Activated B cell treated with CpG ODN at 0.5 μM for 24 hours (primary cell): ENCODE data around the gene TRAF3. TPM values are rescaled to one million over a fixed set of nuclear protein-coding genes. Genes with fewer than 3 reads are reported as not detected.
A peak's percentile ranks its signal among the peaks of the same experiment; 100 is the strongest.

Experiments used
- ATAC-seq: fragments of 200-7000 bp; cut with Tn5 transposase; one replicate; pipeline ENCODE4 v1.10.0; 2021; ENCODE audit warnings: low read depth, mild to moderate bottlenecking, moderate library complexity
- CTCF ChIA-PET: fragments of 350-600 bp; sonication (Branson Sonifier 250); formaldehyde crosslinking; loops from one replicate; lab custom pipeline; 2021; ENCODE audit warnings: antibody characterized with exemption; lab: Charles Lee
- POLR2A ChIA-PET: fragments of 350-600 bp; sonication (Branson Sonifier 250); formaldehyde crosslinking; loops from one replicate; lab custom pipeline; 2021; ENCODE audit warnings: antibody characterized with exemption; lab: Charles Lee
- DNase-seq: peaks from one replicate; pipeline ENCODE4 v3.0.0; 2022
- H3K27ac Mint-ChIP-seq: one replicate; pipeline ENCODE4 v1.8.0; 2020; ENCODE audit warnings: mixed read lengths
- H3K27me3 Mint-ChIP-seq: one replicate; pipeline ENCODE4 v1.8.0; 2021; ENCODE audit warnings: mixed read lengths
- H3K36me3 Mint-ChIP-seq: one replicate; pipeline ENCODE4 v1.8.0; 2021; ENCODE audit warnings: low read depth, mixed read lengths
- H3K4me1 Mint-ChIP-seq: one replicate; pipeline ENCODE4 v1.8.0; 2021; ENCODE audit warnings: mixed read lengths
- H3K4me3 Mint-ChIP-seq: one replicate; pipeline ENCODE4 v1.8.0; 2020; ENCODE audit warnings: mild to moderate bottlenecking, mixed read lengths
- H3K9me3 Mint-ChIP-seq: one replicate; pipeline ENCODE4 v1.8.0; 2020; ENCODE audit warnings: mixed read lengths
- CTCF ChIP-seq: fragments of 200-600 bp; IDR thresholded peaks from one replicate; pipeline ENCODE4 v1.8.0; 2022; ENCODE audit warnings: antibody characterized with exemption, mild to moderate bottlenecking
- intact Hi-C: fragments of 100-400 bp; cut with micrococcal nuclease; formaldehyde crosslinking; loops from one replicate; pipeline ENCODE4 v1.15.1; 2024
- total RNA-seq: library from RNA; stranded (reverse); gene quantifications from 2 replicates; pipeline ENCODE4 v1.2.3, GENCODE V29; 2022

TRAF3 gene
- total RNA-seq, 1 donor from 2014 or later = 120 TPM

GRCh38 chr14:102949062-102949800 lies 172.0 kb downstream of the TRAF3 start:
- CTCF ChIA-PET = no interaction called here
- H3K4me3 Mint-ChIP-seq = peak overlapping the region; percentile 36

GRCh38 chr14:102949801-102950451 lies 172.7 kb downstream of the TRAF3 start:
- peak overlapping the region; percentile 36 for H3K4me3 Mint-ChIP-seq
- intact Hi-C loops = loop anchor here (1.0 kb wide), 2 partner anchors 22 to 49 kb away; no protein-coding TSS in a partner anchor

More at GRCh38 chr14:102949062-102949800, 172.0 kb downstream of the TRAF3 start:
- Mint-ChIP-seq H3K4me1 (peaks cover 32% of the 10 kb centered on the region), H3K36me3 (peaks cover 64% of the 10 kb centered on the region), H3K27me3 (no peaks in the 10 kb centered on the region), H3K9me3 (no peaks in the 10 kb centered on the region), H3K27ac (peak overlapping the region; percentile 65)
- no peak for TF ChIP-seq CTCF
- POLR2A ChIA-PET = interaction anchor here (0.9 to 1.2 kb wide), 2 partner anchors 52 to 385 kb away, joined by 3 read pairs; partner anchors contain the start of gene EIF5
- DNase-seq (peak; percentile 57), ATAC-seq (peak; percentile 87)
- intact Hi-C loops = loop anchor here (1.0 kb wide), 2 partner anchors 21 to 48 kb away; no protein-coding TSS in a partner anchor

GRCh38 chr14:102951034-102951433 lies 173.8 kb downstream of the TRAF3 start:
- TF ChIP-seq CTCF = no peak
- ChIA-PET CTCF (no interaction called here), POLR2A (no interaction called here)
- intact Hi-C loops = no loop called here
- Mint-ChIP-seq H3K27me3 (no peaks in the 10 kb centered on the region), H3K36me3 (peaks cover 64% of the 10 kb centered on the region), H3K27ac (no peak overlapping the region), H3K4me3 (no peak overlapping the region), H3K4me1 (peaks cover 32% of the 10 kb centered on the region), H3K9me3 (no peaks in the 10 kb centered on the region)
- ATAC-seq (no peak), DNase-seq (no peak)

More at GRCh38 chr14:102949801-102950451, 172.7 kb downstream of the TRAF3 start:
- H3K36me3 Mint-ChIP-seq = peaks cover 68% of the 10 kb centered on the region
- ATAC-seq (no peak), DNase-seq (no peak)
- TF ChIP-seq CTCF = no peak
- H3K27me3 Mint-ChIP-seq = no peaks in the 10 kb centered on the region
- POLR2A ChIA-PET = interaction anchor here (0.9 to 1.2 kb wide), 2 partner anchors 53 to 384 kb away, joined by 3 read pairs; partner anchors contain the start of gene EIF5
- no peaks in the 10 kb centered on the region for H3K9me3 Mint-ChIP-seq
- CTCF ChIA-PET = no interaction called here
- H3K4me1 Mint-ChIP-seq = peaks cover 32% of the 10 kb centered on the region
- peak overlapping the region; percentile 65 for H3K27ac Mint-ChIP-seq

- Mint-ChIP-seq H3K4me3 (no peak overlapping the region), H3K4me1 (peaks cover 24% of the 10 kb centered on the region), H3K36me3 (peaks cover 65% of the 10 kb centered on the region), H3K9me3 (no peaks in the 10 kb centered on the region), H3K27ac (no peak overlapping the region), H3K27me3 (no peaks in the 10 kb centered on the region)
- ChIA-PET CTCF (no interaction called here), POLR2A (no interaction called here)
- DNase-seq (no peak), ATAC-seq (no peak)
- no peak for TF ChIP-seq CTCF
- intact Hi-C loops = no loop called here
Measured at GRCh38 chr14:102951799-102952198, 174.6 kb downstream of the TRAF3 start.

GRCh38 chr14:102952276-102952675 lies 175.0 kb downstream of the TRAF3 start:
- TF ChIP-seq CTCF = no peak
- Mint-ChIP-seq H3K36me3 (peaks cover 64% of the 10 kb centered on the region), H3K4me1 (peaks cover 19% of the 10 kb centered on the region), H3K4me3 (no peak overlapping the region), H3K27me3 (no peaks in the 10 kb centered on the region), H3K27ac (no peak overlapping the region), H3K9me3 (no peaks in the 10 kb centered on the region)
- intact Hi-C loops = no loop called here
- DNase-seq (no peak), ATAC-seq (no peak)
- CTCF ChIA-PET = no interaction called here
- POLR2A ChIA-PET = no interaction called here
